Measurements from ENCODE around the gene COG1. TPM values are rescaled to one million over a fixed set of nuclear protein-coding genes. Genes with fewer than 3 reads are reported as not detected.

Gene COG1
- polyA plus RNA-seq, 1 of the 3 experiments (the other 2 are of a cell fraction) = 52.8 TPM

DNA sequence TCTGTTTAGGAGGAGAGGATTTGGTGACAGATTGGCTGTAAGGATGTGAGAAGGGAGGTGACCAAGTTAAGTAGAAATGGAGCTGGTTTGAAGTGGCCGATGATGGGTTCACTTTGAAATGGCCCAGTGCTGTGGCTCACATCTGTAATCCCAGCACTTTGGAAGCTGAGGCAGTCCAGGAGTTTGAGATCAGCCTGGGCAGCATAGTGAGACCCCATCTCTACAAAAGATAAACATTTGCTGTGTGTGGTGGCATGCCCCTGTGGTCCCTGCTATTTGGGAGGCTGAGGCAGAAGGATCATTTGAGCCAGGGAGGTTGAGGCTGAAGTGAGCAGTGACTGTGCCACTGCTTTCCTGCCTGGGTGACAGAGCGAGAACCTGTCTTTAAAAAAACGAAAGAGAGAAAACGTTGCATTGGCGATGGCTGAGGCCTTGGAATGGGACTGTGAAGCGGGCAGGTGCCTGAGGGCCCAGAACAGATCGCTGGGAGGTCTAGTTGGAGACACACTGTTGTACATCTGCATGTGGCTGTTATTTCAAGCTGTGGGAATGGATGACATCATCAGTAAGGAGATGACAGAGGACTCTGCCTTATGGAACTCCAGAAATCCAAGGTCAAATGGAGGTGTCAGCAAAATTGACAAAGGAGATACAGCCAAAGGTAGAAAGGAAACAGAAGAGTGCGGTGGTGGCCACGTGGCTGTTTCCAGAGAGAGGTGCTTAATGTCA is 5.5 kb downstream of the COG1 start:
- TF ChIP-seq RFX5 (IDR thresholded peaks at IDR 0.05; ENCODE audit: low read length) (no peak), SIN3A (IDR thresholded peaks at IDR 0.05; ENCODE audit: borderline replicate concordance, low read depth, low read length) (no peak), POLR2AphosphoS5 (IDR thresholded peaks at IDR 0.05; ENCODE audit: low read depth, low read length) (no peak), JUND (IDR thresholded peaks at IDR 0.05) (no peak), GABPA (IDR thresholded peaks at IDR 0.05; ENCODE audit: low read depth) (no peak), TAF1 (IDR thresholded peaks at IDR 0.05; ENCODE audit: borderline replicate concordance, low read depth, low read length) (no peak), NRF1 (IDR thresholded peaks at IDR 0.05; ENCODE audit: low read depth, low read length) (no peak), ELF1 (IDR thresholded peaks at IDR 0.05) (no peak), TEAD4 (IDR thresholded peaks at IDR 0.05; ENCODE audit: borderline replicate concordance, insufficient read depth) (no peak), FOSL2 (IDR thresholded peaks at IDR 0.05; ENCODE audit: borderline replicate concordance, low read depth) (no peak), NFIC (IDR thresholded peaks at IDR 0.05; ENCODE audit: borderline replicate concordance) (no peak), YY1 (IDR thresholded peaks at IDR 0.05; ENCODE audit: low read depth) (no peak), GATA2 (CRISPR knock-in tag; IDR thresholded peaks at IDR 0.05) (no peak), RAD21 (IDR thresholded peaks at IDR 0.05; ENCODE audit: low read length) (no peak)
- TF ChIP-seq, protein P1, sequence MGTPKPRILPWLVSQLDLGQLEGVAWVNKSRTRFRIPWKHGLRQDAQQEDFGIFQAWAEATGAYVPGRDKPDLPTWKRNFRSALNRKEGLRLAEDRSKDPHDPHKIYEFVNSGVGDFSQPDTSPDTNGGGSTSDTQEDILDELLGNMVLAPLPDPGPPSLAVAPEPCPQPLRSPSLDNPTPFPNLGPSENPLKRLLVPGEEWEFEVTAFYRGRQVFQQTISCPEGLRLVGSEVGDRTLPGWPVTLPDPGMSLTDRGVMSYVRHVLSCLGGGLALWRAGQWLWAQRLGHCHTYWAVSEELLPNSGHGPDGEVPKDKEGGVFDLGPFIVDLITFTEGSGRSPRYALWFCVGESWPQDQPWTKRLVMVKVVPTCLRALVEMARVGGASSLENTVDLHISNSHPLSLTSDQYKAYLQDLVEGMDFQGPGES (IDR thresholded peaks at IDR 0.05; ENCODE audit: low read depth, low read length) = no peak
- TF ChIP-seq, protein P2, sequence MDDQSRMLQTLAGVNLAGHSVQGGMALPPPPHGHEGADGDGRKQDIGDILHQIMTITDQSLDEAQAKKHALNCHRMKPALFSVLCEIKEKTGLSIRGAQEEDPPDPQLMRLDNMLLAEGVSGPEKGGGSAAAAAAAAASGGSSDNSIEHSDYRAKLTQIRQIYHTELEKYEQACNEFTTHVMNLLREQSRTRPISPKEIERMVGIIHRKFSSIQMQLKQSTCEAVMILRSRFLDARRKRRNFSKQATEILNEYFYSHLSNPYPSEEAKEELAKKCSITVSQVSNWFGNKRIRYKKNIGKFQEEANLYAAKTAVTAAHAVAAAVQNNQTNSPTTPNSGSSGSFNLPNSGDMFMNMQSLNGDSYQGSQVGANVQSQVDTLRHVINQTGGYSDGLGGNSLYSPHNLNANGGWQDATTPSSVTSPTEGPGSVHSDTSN (IDR thresholded peaks at IDR 0.05) = no peak
- TF ChIP-seq, protein P3, sequence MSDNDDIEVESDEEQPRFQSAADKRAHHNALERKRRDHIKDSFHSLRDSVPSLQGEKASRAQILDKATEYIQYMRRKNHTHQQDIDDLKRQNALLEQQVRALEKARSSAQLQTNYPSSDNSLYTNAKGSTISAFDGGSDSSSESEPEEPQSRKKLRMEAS (IDR thresholded peaks at IDR 0.05; ENCODE audit: low read depth) = no peak
- TF ChIP-seq, protein P4, sequence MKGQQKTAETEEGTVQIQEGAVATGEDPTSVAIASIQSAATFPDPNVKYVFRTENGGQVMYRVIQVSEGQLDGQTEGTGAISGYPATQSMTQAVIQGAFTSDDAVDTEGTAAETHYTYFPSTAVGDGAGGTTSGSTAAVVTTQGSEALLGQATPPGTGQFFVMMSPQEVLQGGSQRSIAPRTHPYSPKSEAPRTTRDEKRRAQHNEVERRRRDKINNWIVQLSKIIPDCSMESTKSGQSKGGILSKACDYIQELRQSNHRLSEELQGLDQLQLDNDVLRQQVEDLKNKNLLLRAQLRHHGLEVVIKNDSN (IDR thresholded peaks at IDR 0.05; ENCODE audit: borderline replicate concordance, low read depth) = no peak
- DNase-seq = no peak
- Histone ChIP-seq H2AFZ (ENCODE audit: low read depth) (no peak overlapping the region), H3F3A (replicated peaks; ENCODE audit: insufficient read depth) (peaks cover 5% of the 10 kb centered on the region), H3K36me3 (replicated peaks in 1 of 2; ENCODE audit: control insufficient read depth in 1 of 2, insufficient read depth in 2 of 2, low read length in 1 of 2) (peaks cover 63 to 77% of the 10 kb centered on the region in 2 experiments), H3K9me2 (no peaks in the 10 kb centered on the region), H3K27ac (ENCODE audit: low read depth in 2 of 2, low read length in 1 of 2) (no peak overlapping the region), H3K4me2 (no peak overlapping the region), H3K9ac (no peak overlapping the region), H4K20me1 (ENCODE audit: insufficient read depth) (no peaks in the 10 kb centered on the region), H3K4me3 (ENCODE audit: low read depth in 2 of 2, low read length in 1 of 2) (no peak overlapping the region), H3K27me3 (ENCODE audit: insufficient read depth) (no peaks in the 10 kb centered on the region), H3K79me2 (ENCODE audit: insufficient read depth) (peaks cover 51% of the 10 kb centered on the region), H3K9me3 (no peaks in the 10 kb centered on the region), H3K4me1 (ENCODE audit: control insufficient read depth in 1 of 2, insufficient read depth in 2 of 2, low read depth in 1 of 2, low read length in 1 of 2) (peaks cover 5 to 7% of the 10 kb centered on the region in 2 experiments; a peak in 2 of 4 replicates)
- POLR2A ChIA-PET = no interaction called here
- CTCF ChIA-PET = interaction anchor here (1.7 to 2.9 kb wide), 3 partner anchors 57 to 471 kb away, joined by 8 to 12 read pairs (median 10); no protein-coding TSS in a partner anchor
- 94% methylated on average over 9 of the region's 9 CpGs for WGBS (ENCODE audit: low lambda C conversion rate)
